ENCODE data around the gene NELFB. TPM values are rescaled to one million over a fixed set of nuclear protein-coding genes. Genes with fewer than 3 reads are reported as not detected.
"Not testable (repeated sequence)": the region's sequence is repeated elsewhere in the genome, so short reads cannot be mapped to it uniquely, and the experiment has no call there.

Gene NELFB
- total and polyA plus RNA-seq, 4 donors: 30.4 to 56.2 (median 44.2) TPM

- no peak overlapping the region for H3K27ac ChIP-seq (ENCODE audit: low read depth in 1 of 2, low read length in 1 of 2)
- WGBS, 2 donors: 4 to 9% methylated on average over 30 to 31 of the region's 31 CpGs
- H3K9ac ChIP-seq (ENCODE audit: insufficient read depth in 1 of 2, low read length in 2 of 2): no peak overlapping the region
- no peaks in the 10 kb centered on the region for H3K9me3 ChIP-seq (ENCODE audit: control insufficient read depth in 4 of 4, insufficient read depth in 3 of 4, low read length in 3 of 4)
- DNase-seq: peak; percentile 79 to 91 (median 83)
- no peak overlapping the region for H3K4me3 ChIP-seq
- peak; percentile 50 for ATAC-seq (ENCODE audit: insufficient read depth, low FRiP score)
- TF ChIP-seq, protein P1, sequence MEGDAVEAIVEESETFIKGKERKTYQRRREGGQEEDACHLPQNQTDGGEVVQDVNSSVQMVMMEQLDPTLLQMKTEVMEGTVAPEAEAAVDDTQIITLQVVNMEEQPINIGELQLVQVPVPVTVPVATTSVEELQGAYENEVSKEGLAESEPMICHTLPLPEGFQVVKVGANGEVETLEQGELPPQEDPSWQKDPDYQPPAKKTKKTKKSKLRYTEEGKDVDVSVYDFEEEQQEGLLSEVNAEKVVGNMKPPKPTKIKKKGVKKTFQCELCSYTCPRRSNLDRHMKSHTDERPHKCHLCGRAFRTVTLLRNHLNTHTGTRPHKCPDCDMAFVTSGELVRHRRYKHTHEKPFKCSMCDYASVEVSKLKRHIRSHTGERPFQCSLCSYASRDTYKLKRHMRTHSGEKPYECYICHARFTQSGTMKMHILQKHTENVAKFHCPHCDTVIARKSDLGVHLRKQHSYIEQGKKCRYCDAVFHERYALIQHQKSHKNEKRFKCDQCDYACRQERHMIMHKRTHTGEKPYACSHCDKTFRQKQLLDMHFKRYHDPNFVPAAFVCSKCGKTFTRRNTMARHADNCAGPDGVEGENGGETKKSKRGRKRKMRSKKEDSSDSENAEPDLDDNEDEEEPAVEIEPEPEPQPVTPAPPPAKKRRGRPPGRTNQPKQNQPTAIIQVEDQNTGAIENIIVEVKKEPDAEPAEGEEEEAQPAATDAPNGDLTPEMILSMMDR (IDR thresholded peaks at IDR 0.05; ENCODE audit: control extremely low read depth, extremely low read depth): peak; percentile 99
- H3K4me1 ChIP-seq (ENCODE audit: control insufficient read depth in 5 of 5, insufficient read depth in 5 of 5, low read length in 5 of 5): peaks cover 0 to 14% (median 8%) of the 10 kb centered on the region in 5 donors
- no peaks in the 10 kb centered on the region for H3K27me3 ChIP-seq (ENCODE audit: control insufficient read depth in 3 of 3, insufficient read depth in 3 of 3, low read length in 2 of 3)
- H3K36me3 ChIP-seq (ENCODE audit: control insufficient read depth in 4 of 4, insufficient read depth in 4 of 4, low read length in 4 of 4): no peaks in the 10 kb centered on the region
Measured at GRCh38 chr9:137236238-137236935, 18.7 kb upstream of the NELFB start.

- no peak for ATAC-seq (ENCODE audit: insufficient read depth, low FRiP score)
- no peak overlapping the region for H3K4me3 ChIP-seq
- no peaks in the 10 kb centered on the region for H3K9me3 ChIP-seq (ENCODE audit: control insufficient read depth in 4 of 4, insufficient read depth in 3 of 4, low read length in 3 of 4)
- TF ChIP-seq, protein P1 (IDR thresholded peaks at IDR 0.05; ENCODE audit: control extremely low read depth, extremely low read depth): no peak
- H3K9ac ChIP-seq (ENCODE audit: insufficient read depth in 1 of 2, low read length in 2 of 2): no peak overlapping the region
- H3K36me3 ChIP-seq (ENCODE audit: control insufficient read depth in 4 of 4, insufficient read depth in 4 of 4, low read length in 4 of 4): peaks cover 0 to under 1% (median 0%) of the 10 kb centered on the region in 4 donors
- H3K27ac ChIP-seq (ENCODE audit: low read depth in 1 of 2, low read length in 1 of 2): no peak overlapping the region
- no peaks in the 10 kb centered on the region for H3K27me3 ChIP-seq (ENCODE audit: control insufficient read depth in 3 of 3, insufficient read depth in 3 of 3, low read length in 2 of 3)
- WGBS, 2 donors: 16 to 40% methylated on average over 11 of the region's 11 CpGs
- peaks cover 0 to 15% (median 8%) of the 10 kb centered on the region in 5 donors for H3K4me1 ChIP-seq (ENCODE audit: control insufficient read depth in 5 of 5, insufficient read depth in 5 of 5, low read length in 5 of 5)
- no peak for DNase-seq
Measured at GRCh38 chr9:137236936-137237421, 18.1 kb upstream of the NELFB start.

GRCh38 chr9:137237759-137238726, 17.1 kb upstream of the NELFB start:
- peaks cover 0 to 26% (median 9%) of the 10 kb centered on the region in 5 donors for H3K4me1 ChIP-seq (ENCODE audit: control insufficient read depth in 5 of 5, insufficient read depth in 5 of 5, low read length in 5 of 5)
- ATAC-seq (ENCODE audit: insufficient read depth, low FRiP score): no peak
- DNase-seq: no peak

GRCh38 chr9:137239541-137240200, 15.5 kb upstream of the NELFB start:
- Histone ChIP-seq H3K9ac (ENCODE audit: insufficient read depth in 1 of 2, low read length in 2 of 2) (peak overlapping the region in 1 of 2 donors; percentile 53), H3K27ac (ENCODE audit: low read depth in 1 of 2, low read length in 1 of 2) (peak overlapping the region; percentile 97), H3K4me1 (ENCODE audit: control insufficient read depth in 5 of 5, insufficient read depth in 5 of 5, low read length in 5 of 5) (peaks cover 0 to 27% (median 9%) of the 10 kb centered on the region in 5 donors), H3K36me3 (ENCODE audit: control insufficient read depth in 4 of 4, insufficient read depth in 4 of 4, low read length in 4 of 4) (peaks cover 0 to 20% (median 12%) of the 10 kb centered on the region in 4 donors), H3K4me3 (peak overlapping the region; percentile 47)
- 50 to 51% methylated on average over 27 of the region's 27 CpGs for WGBS, 2 donors
- not testable (repeated sequence) for ATAC-seq (ENCODE audit: insufficient read depth, low FRiP score); H3K9me3 ChIP-seq (ENCODE audit: control insufficient read depth in 4 of 4, insufficient read depth in 3 of 4, low read length in 3 of 4); H3K27me3 ChIP-seq (ENCODE audit: control insufficient read depth in 3 of 3, insufficient read depth in 3 of 3, low read length in 2 of 3); DNase-seq

More at GRCh38 chr9:137237759-137238726, 17.1 kb upstream of the NELFB start:
- Histone ChIP-seq H3K27me3 (ENCODE audit: control insufficient read depth in 3 of 3, insufficient read depth in 3 of 3, low read length in 2 of 3) (no peaks in the 10 kb centered on the region), H3K27ac (ENCODE audit: low read depth in 1 of 2, low read length in 1 of 2) (no peak overlapping the region), H3K9me3 (ENCODE audit: control insufficient read depth in 4 of 4, insufficient read depth in 3 of 4, low read length in 3 of 4) (no peaks in the 10 kb centered on the region), H3K4me3 (no peak overlapping the region), H3K9ac (ENCODE audit: insufficient read depth in 1 of 2, low read length in 2 of 2) (no peak overlapping the region), H3K36me3 (ENCODE audit: control insufficient read depth in 4 of 4, insufficient read depth in 4 of 4, low read length in 4 of 4) (peaks cover 0 to 11% (median 6%) of the 10 kb centered on the region in 4 donors)
- TF ChIP-seq, protein P1 (IDR thresholded peaks at IDR 0.05; ENCODE audit: control extremely low read depth, extremely low read depth): no peak
- WGBS, 2 donors: 82 to 83% methylated on average over 13 of the region's 13 CpGs
